Activated CD4-positive, alpha-beta T cell treated with anti-CD3 and anti-CD28 coated beads, Interleukin-2, amount 50 U/mL, for 16 hours (primary cell): Measurements from ENCODE around the gene GLIPR1.
"Not testable (repeated sequence)": the region's sequence is repeated elsewhere in the genome, so short reads cannot be mapped to it uniquely, and the experiment has no call there.

Source experiments
- DNase-seq: peaks from one replicate; pipeline ENCODE4 v3.0.0-alpha.2; 2020

The GLIPR1 gene

DNA sequence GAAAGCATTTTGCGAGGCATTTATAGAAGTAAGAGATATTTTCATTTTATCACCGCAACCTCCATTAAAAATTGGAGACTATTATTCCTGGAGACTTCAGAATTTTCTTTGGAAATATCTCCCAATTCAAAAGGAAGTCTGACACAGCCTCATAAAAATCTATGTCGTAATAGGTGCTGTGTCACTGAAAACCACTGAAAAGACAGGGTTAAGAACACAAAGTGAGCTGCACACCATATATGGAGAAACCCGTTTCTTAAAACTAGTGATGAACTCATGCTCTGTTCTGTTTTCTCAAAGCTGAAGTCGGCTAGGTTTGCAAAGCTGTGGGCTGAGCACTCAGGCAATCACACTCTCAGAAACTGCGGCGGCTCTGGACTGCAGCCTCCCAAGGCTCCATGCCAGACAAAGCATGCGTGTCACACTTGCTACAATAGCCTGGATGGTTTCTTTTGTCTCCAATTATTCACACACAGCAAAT, at the start of gene GLIPR1:
Gene GLIPR1 (plus strand): TSS at position 287 of the 481 bp plus-strand sequence. CDS start 126 bp downstream, at position 413.
- peak; percentile 91 for DNase-seq

DNA sequence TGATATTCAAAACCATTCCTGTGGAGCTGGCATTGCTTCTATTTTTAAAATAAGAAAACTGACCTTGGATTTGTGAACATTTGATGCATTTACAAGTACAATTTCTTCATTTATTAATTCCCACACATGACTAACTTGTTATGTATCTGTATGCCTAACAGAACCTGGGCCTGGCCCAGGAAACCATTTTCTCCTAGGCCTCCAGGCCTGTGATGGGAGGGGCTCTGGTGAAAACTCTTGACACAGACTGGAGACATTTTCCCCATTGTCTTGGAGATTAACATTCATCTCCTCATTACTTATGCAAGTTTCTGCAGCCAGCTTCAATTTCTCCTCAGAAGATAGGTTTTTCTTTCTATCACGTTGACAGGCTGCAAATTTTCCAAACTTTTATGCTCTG, 47.6 kb upstream of the GLIPR1 start:
- DNase-seq, result no peak

DNA sequence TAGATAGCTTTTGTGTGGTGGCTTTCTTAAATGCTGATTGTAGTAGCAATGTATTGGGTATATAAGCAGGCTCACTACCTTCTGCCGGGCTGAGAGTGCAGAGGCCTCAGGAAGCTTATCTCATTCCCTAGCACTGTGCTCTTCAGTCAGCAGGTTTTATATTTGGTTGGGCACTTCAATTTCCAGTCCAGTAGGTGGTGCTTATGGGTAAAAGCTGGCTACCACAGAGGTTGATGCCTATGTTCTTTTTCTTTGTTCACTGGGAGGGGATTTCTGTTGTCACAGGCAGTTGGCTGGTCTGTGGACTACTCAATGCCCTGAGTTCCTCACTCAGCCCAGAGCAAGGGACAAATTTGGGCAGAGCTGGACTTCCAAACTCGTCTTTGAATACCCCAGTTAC, 43.0 kb upstream of the GLIPR1 start:
- peak; percentile 21 for DNase-seq

DNA sequence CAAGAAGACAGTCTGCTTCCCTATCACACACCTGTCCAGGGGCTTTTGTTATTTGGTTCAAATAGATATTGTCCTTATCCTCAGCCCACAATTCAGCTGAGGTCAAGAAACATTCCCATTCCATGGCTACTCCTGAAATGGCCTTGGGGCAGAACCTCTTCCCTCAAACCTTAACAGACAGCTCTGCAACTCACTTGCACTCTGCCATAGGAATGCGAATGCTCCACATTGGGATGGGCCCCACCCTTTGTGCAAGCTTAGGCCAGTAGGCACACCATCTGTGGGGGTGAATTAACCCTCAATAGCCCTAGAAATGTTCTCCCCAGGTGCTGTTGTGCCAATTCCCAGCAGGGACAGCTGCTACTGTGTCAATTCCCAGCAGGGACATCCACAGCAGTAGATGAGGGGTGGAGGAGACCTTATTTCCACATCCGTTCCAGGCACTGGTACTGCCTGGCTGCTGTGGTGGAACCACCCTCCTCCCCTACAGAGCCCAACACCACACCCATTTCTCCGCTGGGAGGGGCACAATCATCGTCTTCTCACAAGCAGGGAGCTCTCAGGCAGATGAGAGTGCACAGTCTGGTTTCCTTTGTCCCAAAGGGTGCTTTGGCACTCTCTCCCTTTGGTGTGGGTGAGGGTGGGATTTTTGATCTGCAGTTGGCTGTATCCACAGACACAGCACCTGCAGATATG, 42.3 kb upstream of the GLIPR1 start:
- no peak for DNase-seq

DNA sequence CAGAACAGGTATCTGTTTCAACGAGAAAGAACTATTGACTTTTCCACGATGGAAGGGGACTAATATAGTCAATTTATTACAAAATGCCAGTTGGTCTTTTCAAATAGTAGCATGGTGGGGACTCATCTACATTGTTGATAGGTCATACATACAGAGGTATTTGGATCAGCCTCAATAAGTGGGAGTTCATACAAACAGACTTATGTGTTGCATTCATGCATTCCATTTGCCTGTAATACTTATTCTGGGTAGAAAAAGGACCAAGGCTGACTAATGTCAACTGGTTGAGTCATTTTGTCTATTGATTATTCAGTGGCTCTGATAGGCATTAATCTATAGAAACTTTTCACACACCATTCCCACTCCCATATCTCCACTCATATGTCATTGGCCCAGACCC, 41.5 kb upstream of the GLIPR1 start:
- DNase-seq, result no peak

DNA sequence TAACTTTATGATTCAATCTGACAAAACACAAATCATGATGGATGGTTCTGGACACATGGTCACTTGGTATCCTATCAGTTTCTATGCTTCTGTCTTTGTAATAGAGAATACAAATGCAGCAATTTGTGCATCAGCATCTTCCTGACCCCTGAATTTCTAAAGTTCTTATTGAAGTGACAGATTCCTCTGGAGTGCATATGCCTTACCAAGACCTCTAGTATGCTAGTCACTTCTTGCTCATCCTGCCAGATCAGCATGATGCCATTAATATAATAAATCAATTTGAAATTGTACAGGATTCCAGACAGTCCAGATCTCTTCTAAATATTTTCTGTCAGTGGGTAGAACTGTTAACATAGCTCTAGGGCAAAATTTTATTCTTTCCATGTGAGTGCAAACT, 40.6 kb upstream of the GLIPR1 start:
- no peak for DNase-seq

DNA sequence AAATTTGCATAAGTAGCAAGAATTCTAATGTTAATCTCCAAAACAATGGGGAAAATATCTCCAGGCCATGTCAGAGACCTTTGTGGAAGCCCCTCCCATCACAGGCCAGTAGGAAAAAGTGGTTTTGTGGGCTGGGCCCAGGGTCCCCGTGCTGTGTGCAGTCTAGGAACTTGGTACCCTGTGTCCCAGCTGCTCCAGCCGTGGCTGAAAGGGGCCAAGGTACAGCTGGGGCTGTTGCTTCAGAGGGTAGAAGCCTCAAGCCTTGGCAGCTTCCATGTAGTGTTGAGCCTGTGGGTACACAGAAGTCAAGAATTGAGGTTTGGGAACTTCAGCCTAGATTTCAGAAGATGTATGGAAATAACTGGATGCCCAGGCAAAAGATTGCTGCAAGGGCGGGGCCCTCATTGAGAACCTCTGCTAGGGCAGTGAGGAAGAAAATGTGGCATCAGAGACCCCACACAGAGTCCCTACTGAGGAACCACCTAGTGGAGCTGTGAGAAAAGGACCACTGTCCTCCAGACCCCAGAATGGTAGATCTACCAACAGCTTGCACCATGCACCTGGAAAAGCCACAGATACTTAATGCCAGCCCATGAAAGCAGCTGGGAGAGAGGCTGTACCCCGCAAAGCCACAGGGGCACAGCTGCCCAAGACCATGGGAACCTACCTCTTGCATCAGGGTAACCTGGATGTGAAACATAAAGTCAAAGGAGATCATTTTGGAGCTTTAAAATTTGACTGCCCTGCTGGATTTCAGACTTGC, 38.7 kb upstream of the GLIPR1 start:
- DNase-seq, result not testable (repeated sequence)

DNA sequence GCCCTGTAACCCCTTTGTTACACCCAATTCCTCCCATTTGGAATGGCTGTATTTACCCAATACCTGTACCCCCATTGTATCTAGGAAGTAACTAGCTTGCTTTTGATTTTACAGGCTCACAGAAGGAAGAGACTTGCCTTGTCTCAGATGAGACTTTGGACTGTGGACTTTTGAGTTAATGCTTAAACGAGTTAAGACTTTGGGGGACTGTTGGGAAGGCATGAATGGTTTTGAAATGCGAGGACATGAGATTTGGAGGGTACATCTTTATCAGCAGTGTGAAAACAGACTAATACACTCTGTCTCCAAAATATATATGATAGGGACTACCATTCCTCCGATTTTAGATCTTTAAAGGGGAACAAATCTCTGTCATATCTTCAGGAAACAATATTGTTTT, 38.1 kb upstream of the GLIPR1 start:
- not testable (repeated sequence) for DNase-seq

DNA sequence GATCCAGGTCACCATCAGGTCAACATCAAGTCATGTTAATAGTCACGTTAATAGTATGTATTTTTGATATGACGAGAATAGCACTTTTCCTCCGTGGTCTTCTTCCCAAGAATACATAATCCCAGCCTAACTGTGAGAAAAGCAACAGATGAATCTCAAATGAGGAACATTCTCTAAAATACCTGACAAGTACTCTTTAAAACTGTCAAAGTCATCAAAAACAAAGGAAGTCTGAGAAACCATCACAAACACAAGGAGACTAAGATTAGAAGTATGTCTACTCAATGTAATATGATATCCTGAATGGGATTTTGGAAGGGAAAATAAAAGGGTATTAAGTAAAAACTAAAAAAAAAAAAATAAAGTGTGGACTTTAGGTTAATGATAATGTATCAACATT, 36.8 kb upstream of the GLIPR1 start:
- no peak for DNase-seq

DNA sequence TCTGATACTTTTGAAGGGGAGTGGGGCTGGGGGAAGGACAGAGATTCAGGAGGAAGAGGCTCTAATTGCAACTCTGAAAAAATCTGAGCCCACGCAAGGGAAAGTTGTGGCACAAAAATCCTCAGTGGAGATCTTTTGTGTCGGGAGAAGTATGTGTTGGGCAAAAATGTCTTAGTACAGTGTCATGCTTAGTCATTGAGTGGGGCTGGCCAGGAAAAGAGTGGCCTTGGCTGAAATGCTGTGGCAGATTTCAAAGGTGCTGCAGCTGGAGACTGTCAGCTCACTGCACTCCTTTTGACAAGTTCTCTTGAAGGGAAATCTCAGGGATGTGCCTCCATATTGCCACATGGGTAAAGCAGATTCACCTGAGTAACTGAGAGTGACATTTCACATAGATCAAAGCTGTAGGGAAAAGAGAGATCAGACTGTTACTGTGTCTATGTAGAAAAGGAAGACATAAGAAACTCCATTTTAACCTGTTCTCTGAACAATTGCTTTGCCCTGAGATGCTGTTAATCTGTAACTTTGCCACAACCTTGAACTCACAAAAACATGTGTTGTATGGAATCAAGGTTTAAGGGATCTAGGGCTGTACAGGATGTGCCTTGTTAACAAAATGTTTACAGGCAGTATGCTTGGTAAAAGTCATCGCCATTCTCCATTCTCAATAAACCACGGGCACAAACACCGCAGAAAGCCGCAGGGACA, 36.0 kb upstream of the GLIPR1 start:
- no peak for DNase-seq

DNA sequence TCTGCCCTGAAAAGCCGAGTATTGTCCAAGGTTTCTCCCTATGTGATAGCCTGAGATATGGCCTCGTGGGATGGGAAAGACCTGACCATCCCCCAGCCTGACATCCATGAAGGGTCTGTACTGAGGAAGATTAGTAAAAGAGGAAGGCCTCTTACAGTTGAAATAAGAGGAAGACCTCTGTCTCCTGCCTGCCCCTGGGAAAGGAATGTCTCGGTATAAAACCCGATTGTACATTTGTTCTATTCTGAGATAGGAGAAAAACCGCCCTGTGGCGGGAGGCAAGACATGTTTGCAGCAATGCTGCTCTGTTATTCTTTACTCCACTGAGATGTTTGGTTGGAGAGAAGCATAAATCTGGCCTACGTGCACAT, 35.4 kb upstream of the GLIPR1 start:
- DNase-seq, result not testable (repeated sequence)

DNA sequence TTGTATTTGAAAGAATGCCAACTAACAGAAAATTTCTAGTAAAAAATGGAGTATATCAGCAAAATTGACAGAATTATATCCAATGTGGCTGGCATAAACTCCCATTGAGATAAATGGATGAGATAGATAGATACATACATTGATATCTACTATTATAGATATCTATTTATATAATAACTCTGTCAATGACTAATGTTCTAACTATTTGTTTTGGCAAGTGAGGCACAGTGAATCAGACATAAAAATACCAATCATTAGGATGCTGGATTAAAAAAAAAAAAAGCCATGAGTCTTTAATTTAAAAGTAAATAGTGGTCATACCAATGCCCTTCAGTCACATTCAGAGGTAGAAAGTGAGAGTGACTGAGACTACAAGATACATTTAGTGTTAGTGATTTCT, 33.7 kb upstream of the GLIPR1 start:
- no peak for DNase-seq

DNA sequence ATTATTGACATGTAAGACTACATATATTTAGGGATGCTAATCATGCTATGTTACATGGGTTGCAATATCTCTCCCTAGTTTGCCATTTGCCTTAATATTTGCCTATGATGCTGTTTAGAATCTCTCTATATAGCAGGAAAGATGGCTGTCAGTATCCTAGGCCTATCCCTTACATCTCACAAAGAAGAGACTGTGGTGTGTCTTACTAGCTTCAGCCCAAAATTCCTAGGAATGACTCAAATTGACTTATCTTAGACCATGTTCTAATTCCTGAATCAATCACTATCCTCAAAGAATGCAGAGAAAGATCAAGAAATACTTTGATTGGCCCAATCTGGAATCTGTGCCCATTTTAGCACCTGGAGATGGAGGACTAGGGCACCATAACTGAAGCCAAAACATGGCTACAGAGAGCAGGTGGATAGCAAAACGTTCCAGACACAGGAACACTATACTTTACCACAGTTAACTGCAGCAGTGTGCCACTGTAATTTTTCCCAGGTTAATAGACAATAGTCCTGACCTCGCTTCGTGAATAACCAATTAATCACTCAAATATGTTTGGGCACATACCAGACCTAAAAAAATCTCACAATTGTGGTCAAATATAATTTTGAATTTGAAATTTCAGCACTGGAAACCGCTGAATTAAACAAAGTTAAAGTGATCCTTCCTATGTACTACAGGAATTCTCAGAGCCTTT, 32.7 kb upstream of the GLIPR1 start:
- no peak for DNase-seq

DNA sequence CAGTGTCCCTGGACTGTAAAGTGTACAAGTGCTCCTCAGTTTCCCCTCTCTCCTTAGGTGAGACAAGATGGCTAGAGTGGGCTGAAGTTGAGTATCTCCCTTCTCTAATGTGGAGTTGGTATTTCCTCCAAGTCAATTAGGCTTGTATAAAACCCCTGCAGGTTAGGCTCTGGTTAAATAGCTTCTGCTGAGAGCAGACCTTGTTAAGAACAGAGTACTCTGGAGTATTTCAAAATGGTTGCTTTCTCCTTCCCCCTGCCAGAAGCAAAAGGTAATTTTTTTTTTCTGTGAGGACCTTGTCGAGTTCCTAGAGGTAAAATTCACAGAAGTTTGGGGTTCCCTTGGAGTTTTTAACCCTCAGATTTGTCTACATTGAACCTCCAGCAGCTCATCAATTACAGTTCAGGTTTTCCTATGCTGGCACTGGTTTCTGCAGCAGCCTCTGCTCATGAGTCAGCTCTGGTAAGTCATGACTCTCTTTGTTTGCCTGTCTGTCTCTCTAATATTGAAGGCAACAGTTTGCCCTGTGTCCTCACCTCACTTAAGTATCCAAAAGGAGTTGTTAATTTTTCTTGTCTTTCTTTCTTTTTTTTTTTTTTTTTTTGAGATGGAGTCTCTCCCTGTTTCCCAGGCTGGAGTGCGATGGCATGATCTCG, 27.8 kb upstream of the GLIPR1 start:
- no peak for DNase-seq

DNA sequence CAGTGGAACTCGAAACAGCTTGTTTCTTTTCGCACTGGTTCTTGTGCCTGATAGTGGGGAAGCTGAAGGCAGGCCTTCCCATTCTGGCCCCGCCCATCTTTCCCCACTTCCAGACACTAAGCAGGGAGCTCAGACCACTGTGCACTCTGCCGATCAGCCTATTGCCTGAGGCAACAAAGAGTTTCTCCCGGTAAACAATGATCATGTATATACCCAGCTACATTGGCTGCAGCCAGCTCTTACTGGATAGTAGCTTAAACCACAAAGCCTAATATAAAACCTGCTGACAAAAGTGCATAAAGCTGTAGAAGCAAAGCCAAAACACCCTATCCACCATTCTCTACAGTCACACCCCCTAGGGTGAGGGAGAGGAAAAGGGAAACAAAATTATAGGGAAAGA, 24.7 kb upstream of the GLIPR1 start:
- no peak for DNase-seq

DNA sequence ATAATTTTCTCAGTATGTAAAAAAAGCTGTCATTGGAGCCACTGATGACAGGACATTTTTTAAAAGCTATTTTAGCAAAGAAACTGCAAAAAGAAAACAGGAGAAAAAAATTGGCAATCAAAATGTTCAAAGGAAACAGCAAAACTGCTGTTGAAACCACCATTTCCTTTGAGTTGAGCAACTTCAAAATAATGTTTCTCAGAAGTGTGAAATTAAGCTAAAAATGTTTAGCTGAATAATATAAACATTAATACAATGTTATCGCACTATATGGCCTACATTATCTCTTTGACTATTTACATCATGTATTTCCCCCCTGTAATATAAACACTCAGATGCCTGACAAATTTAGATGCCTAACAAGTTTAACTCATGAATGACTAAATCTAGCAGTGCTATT, 23.4 kb upstream of the GLIPR1 start:
- no peak for DNase-seq

DNA sequence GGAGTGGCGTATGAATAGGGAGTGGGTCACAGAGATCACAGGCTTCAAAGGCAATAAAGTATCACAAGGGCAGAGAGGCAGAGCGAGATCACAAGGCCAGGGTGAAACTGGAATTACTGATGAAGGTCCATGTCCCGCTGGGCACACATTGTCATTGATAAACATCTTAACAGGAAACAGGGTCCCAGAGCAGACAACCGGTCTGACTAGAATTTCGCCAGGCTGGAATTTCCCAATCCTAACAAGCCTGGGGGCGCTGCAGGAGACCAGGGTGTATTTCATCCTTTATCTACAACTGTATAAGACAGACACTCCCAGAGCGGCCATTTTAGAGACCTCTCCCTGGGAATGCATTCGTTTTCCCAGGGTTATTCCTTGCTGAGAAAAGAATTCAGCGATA, 22.7 kb upstream of the GLIPR1 start:
- not testable (repeated sequence) for DNase-seq

DNA sequence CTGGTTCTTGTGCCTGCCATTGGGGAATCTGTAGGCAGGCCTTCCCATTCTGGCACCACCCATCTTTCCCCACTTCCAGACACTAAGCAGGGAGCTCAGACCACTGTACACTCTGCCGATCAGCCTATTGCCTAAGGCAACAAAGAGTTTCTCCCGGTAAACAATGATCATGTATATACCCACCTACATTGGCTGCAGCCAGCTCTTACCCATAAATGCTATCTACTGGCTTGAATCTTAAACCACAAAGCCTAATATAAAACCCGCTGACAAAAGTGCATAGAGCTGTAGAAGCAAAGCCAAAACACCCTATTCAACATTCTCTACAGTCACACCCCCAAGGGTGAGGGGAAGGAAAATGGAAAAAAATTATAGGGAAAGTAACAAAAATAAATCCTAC, 20.8 kb upstream of the GLIPR1 start:
- no peak for DNase-seq

DNA sequence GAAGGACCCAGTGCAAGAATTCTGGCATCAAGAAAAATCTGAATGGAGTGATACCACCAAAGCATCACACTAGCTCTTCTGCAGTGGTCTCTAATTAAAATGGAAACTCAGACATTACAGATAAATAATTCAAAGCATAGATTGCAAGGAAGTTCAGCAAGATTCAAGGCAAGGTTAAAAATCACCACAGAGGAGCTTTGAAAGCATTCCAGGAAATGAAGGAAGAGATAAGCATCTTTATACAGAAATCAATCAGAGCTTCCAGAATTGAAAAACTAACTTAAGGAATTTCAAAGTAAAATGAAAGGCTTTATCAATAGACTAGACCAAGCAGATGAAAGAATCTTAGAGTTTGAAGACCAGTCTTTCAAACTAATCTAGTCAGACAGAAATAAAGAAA, 20.4 kb upstream of the GLIPR1 start:
- DNase-seq, result no peak

DNA sequence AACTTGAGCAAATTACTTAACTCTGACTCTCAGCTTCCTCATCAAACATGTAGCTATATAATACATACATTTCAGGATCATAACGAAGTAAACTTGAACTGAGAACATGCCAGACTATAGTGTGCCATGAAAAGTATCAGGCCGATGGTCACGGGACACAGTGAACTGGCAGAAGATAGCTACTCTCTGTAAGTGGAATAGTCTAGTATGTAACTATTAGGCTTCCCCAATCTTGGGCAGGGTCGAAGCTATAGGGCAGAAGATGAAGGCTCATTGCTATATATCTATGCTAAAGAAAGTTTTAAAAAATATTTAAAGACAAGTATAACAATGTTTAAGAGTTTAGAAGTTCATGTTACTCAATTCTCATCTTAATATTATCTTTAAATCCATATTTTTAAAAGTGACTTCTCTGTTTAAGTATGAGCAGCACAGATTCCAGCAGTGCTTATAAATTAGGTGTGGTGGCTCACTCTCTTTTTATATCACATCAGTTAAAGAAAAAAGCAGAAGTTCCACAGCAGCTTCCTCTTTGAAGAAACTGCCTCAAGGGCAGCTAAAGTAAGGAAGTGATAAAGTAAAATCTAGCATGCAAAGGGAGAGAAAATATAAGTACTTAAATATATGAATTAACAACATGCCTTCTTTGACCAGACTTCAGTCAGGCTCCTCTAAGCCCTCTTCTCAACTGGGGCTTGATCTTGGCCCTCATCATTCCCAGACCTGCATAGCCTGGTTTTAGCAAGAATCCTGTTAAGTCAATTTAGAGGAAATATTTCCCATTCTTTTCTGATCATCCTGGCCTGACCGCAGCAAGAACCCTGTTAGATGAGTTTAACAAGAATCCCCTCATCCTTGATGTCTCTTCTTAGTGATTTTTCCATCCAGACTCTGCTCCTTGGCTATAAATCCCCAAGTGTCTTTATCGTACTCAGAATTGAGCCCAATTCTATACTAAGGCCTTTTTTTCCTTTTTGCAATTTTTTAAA, 8.4 kb upstream of the GLIPR1 start:
- DNase-seq, result no peak

DNA sequence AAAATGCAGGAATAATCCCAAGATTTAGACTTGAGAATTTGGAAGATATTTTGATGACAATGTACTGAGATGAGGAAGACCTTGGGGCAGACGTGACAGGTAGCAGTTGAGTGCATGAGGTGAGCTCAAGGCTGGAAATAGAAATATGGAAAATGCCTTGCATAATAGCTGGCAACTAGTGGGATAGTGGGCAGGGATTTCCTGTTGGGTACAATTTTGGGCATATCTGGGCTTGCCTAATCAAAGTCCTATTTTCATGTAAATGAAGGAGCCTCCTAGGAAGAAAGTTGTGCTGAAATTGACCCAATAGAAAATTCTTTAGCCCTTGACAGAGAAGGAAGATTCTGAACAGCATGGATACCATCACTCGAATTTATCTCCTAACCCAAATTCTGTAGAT, 6.4 kb upstream of the GLIPR1 start:
- DNase-seq, result no peak
